ENCODE measurements around the gene ELAVL3.

Gene ELAVL3

DNA sequence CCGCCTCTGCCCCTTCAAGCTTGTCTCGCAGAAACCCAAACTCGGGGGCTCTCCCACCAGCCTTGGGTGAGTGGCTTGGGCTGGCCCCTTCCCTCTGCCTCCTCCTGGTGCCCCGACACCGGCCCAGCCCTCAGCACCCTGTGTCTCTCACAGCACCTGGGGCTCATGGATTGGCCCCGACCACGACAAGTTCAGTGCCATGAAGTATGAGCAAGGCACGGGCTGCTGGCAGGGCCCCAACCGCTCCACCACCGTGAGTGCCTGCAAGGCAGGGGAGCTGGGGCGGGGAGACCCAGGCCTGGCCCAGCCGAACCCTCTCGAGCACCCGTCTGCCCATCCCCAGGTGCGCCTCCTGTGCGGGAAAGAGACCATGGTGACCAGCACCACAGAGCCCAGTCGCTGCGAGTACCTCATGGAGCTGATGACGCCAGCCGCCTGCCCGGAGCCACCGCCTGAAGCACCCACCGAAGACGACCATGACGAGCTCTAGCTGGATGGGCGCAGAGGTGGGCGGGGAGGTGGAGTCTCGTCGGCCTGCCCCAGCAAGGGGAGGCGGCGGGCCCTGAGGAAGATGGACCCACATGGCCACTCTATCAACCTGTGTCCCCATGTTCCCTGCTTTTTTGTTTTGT, 31.8 kb downstream of the ELAVL3 start:
- ChIA-PET CTCF (interaction anchor here (0.6 to 2.3 kb wide), 5 partner anchors 13 to 155 kb away, joined by 3 to 16 read pairs (median 4); partner anchors contain the start of genes ODAD3 and PRKCSH), POLR2A (no interaction called here)
- TF ChIP-seq CTCF (IDR thresholded peaks at IDR 0.05; ENCODE audit: control extremely low read depth, extremely low read depth, low read depth, missing control alignments) = no peak
- DNase-seq (ENCODE audit: extremely low spot score) = no peak

DNA sequence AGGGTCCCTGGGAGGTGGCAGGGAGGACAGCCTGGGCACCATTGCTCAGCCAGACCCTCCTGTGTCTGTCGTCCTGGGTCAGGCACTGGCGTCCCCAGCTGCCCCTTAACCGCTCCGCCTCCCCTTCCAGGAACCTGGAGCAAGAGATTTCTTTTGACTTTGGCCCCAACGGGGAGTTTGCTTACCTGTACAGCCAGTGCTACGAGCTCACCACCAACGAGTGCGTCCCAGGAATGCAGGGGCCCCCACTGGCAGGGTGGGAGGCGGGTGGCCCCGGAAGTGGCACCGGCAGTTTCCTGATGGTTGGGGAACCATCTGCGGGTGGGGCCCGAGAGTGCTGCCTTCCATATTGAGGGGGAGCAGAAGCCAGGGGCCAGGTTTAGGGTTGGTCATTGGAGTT, 32.4 kb downstream of the ELAVL3 start:
- ChIA-PET POLR2A (no interaction called here), CTCF (interaction anchor here (0.8 to 2.3 kb wide), 4 partner anchors 13 to 154 kb away, joined by 4 to 16 read pairs (median 6); partner anchors contain the start of genes ODAD3 and PRKCSH)
- DNase-seq (ENCODE audit: extremely low spot score) = no peak
- no peak for TF ChIP-seq CTCF (IDR thresholded peaks at IDR 0.05; ENCODE audit: control extremely low read depth, extremely low read depth, low read depth, missing control alignments)

- TF ChIP-seq CTCF (IDR thresholded peaks at IDR 0.05; ENCODE audit: control extremely low read depth, extremely low read depth, low read depth, missing control alignments) = no peak
- POLR2A ChIA-PET = no interaction called here
- CTCF ChIA-PET = interaction anchor here (0.6 to 2.3 kb wide), 9 partner anchors 12 to 1321 kb away, joined by 3 to 16 read pairs (median 4); partner anchors contain the start of genes ODAD3, PRKCSH and SWSAP1
- DNase-seq (ENCODE audit: extremely low spot score) = no peak
Measured at GRCh38 chr19:11447347-11448262, 33.2 kb downstream of the ELAVL3 start.

DNA sequence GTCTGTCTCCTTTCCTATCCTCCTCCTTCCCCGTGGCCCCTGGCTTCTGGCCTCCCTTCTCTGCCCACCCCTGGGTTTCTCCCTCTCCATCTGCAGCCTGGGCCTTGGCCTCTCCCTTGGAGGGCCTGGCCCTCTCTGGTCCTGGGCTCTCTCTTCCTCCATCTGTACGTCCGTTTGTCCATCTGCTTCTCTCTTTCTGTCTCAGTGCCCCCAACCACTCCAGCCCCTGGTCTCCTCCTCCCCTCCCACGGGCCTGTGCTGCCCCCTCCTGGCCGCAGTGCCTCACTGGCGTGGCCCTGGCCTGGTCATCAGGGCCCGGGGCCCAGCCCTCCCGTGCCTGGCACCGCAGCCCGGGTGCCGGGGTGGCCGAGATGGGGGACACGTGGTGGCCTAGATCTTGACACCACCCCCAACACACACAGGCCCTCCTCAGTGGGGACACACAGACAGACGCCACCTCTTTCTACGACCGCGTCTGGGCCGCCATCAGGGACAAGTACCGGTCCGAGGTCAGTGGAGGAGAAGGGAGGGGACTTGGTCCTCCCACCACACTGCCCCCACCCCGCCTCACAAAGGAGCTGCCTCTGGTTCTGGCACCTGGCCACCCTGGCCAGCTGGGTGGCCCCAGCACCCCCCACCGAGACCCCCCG, 34.1 kb downstream of the ELAVL3 start:
- TF ChIP-seq CTCF (IDR thresholded peaks at IDR 0.05; ENCODE audit: control extremely low read depth, extremely low read depth, low read depth, missing control alignments) = peak; percentile 70
- POLR2A ChIA-PET = no interaction called here
- CTCF ChIA-PET = interaction anchor here (0.6 to 3.7 kb wide), 12 partner anchors 11 to 1321 kb away, joined by 3 to 19 read pairs (median 4); partner anchors contain the start of genes ODAD3 and PRKCSH
- DNase-seq (ENCODE audit: extremely low spot score) = peak; percentile 70

GRCh38 chr19:11446271-11446651, 34.6 kb downstream of the ELAVL3 start:
- CTCF ChIA-PET = interaction anchor here (0.7 to 3.7 kb wide), 11 partner anchors 9 to 308 kb away, joined by 3 to 19 read pairs (median 4); partner anchors contain the start of genes ODAD3 and PRKCSH

More at GRCh38 chr19:11446271-11446651, 34.6 kb downstream of the ELAVL3 start:
- TF ChIP-seq CTCF (IDR thresholded peaks at IDR 0.05; ENCODE audit: control extremely low read depth, extremely low read depth, low read depth, missing control alignments) = no peak
- DNase-seq (ENCODE audit: extremely low spot score) = no peak
- POLR2A ChIA-PET = interaction anchor here (0.9 kb wide), 1 partner anchor 167 kb away, joined by 3 read pairs; no protein-coding TSS in a partner anchor

Data from GM10248 (cell line).